GM12878 (cell line): ENCODE results near the gene TSSC4. TPM values are rescaled to one million over a fixed set of nuclear protein-coding genes. Genes with fewer than 3 reads are reported as not detected.

Source experiments
- BHLHE40 ChIP-seq, 2 experiments: fragments of 450-650 bp in 1 of 2; IDR thresholded peaks; 2 replicates each; pipeline ENCODE4 v1.6.1; 2011 to 2017; ENCODE audit warnings: low read depth in 2 of 2, borderline replicate concordance in 1 of 2, improper control_type of control experiment in 1 of 2, low read length in 1 of 2, mild to moderate bottlenecking in 1 of 2
- BRCA1 ChIP-seq: IDR thresholded peaks from 2 replicates; pipeline ENCODE4 v1.6.1; 2011; ENCODE audit warnings: low read depth, low read length, improper control_type of control experiment
- EED ChIP-seq: sonication (generic); IDR thresholded peaks from 2 replicates; pipeline ENCODE4 v1.6.1; 2016; ENCODE audit warnings: antibody characterized with exemption, low read depth
- ETV6 ChIP-seq, 2 experiments: fragments of 450-650 bp in 1 of 2; IDR thresholded peaks in 1 of 2; conservative IDR thresholded peaks in 1 of 2; 2 replicates each; pipeline ENCODE4 v1.6.1; 2014; ENCODE audit warnings: antibody characterized with exemption in 1 of 2, borderline replicate concordance in 1 of 2, low read depth in 1 of 2, mild to moderate bottlenecking in 1 of 2, moderate library complexity in 1 of 2
- FOXM1 ChIP-seq: IDR thresholded peaks from 2 replicates; pipeline ENCODE4 v1.6.1; 2012; ENCODE audit warnings: low read depth, mild to moderate bottlenecking, inconsistent platforms, low read length, moderate library complexity
- GATAD2B ChIP-seq: fragments of 450-650 bp; conservative IDR thresholded peaks from 2 replicates; pipeline ENCODE4 v1.6.1; 2017; ENCODE audit warnings: low read depth, mild to moderate bottlenecking, moderate library complexity
- HDAC2 ChIP-seq: fragments of 200-600 bp; sonication (generic); IDR thresholded peaks from 2 replicates; pipeline ENCODE4 v1.6.1; 2017
- NBN ChIP-seq: fragments of 450-650 bp; IDR thresholded peaks from 2 replicates; pipeline ENCODE4 v1.6.1; 2016
- NR2C1 ChIP-seq: fragments of 450-650 bp; IDR thresholded peaks from 2 replicates; pipeline ENCODE4 v1.6.1; 2017; ENCODE audit warnings: antibody characterized with exemption, mild to moderate bottlenecking, moderate library complexity
- RELA ChIP-seq: fragments of 450-650 bp; IDR thresholded peaks from 2 replicates; pipeline ENCODE4 v1.8.0; 2014; ENCODE audit warnings: borderline replicate concordance; ENCODE audit not compliant: partially characterized antibody
- SMAD5 ChIP-seq: IDR thresholded peaks from 2 replicates; pipeline ENCODE4 v1.6.1; 2016; ENCODE audit warnings: antibody characterized with exemption, low read depth
- SREBF2 ChIP-seq: IDR thresholded peaks from 2 replicates; pipeline ENCODE4 v1.6.1; 2012; ENCODE audit warnings: mild to moderate bottlenecking, low read length
- WRNIP1 ChIP-seq: IDR thresholded peaks from 2 replicates; pipeline ENCODE4 v1.6.1; 2011; ENCODE audit warnings: low read depth, low read length, improper control_type of control experiment, borderline replicate concordance
- YBX1 ChIP-seq: fragments of 450-650 bp; IDR thresholded peaks from 2 replicates; pipeline ENCODE4 v1.6.1; 2016; ENCODE audit warnings: antibody characterized with exemption
- ZNF274 ChIP-seq: IDR thresholded peaks from one replicate; pipeline ENCODE4 v1.8.0; 2011; ENCODE audit not compliant: insufficient read length, insufficient read depth
- polyA plus RNA-seq, 11 experiments: library from polyadenylated mRNA; depleted of rRNA in 4 of 11; unstranded in 6 of 11; stranded (reverse) in 5 of 11; fragments of >200 nt; fragmentation: Nextera tagmentation in 4 of 11; fragmentation: Illumina TruSeq in 1 of 11; extraction: Ambion mirVana in 4 of 11; extraction: Trizol in 1 of 11; gene quantifications; 1 replicate in 1 of 11; 2 replicates in 10 of 11; pipeline versions ENCODE4 v1.2.1 to v1.2.3, GENCODE V29; 2011 to 2016; ENCODE audit warnings: inconsistent platforms in 2 of 11, missing spikeins in 2 of 11, low read depth in 1 of 11
- total RNA-seq, 4 experiments: library from RNA; depleted of rRNA in 3 of 4; stranded (reverse); fragments of >200 nt in 3 of 4; fragmentation: Illumina TruSeq in 1 of 4; extraction: Trizol in 1 of 4; gene quantifications; 2 replicates each; pipeline versions ENCODE4 v1.2.1 to v1.2.3, GENCODE V29; 2013 to 2021
- TF ChIP-seq, protein P1 (sequence below): IDR thresholded peaks from 2 replicates; pipeline ENCODE4 v1.6.1; 2011; ENCODE audit warnings: low read depth, low read length, improper control_type of control experiment, borderline replicate concordance
- TF ChIP-seq, protein P2 (sequence below): fragments of 450-650 bp; formaldehyde crosslinking; IDR thresholded peaks from 2 replicates; pipeline ENCODE4 v1.4.0; 2020; ENCODE audit warnings: mild to moderate bottlenecking, moderate library complexity
- TF ChIP-seq, protein P3 (sequence below): IDR thresholded peaks from 2 replicates; pipeline ENCODE4 v1.6.1; 2012; ENCODE audit warnings: low read depth, low read length, improper control_type of control experiment
- TF ChIP-seq, protein P4 (sequence below): fragments of 450-650 bp; IDR thresholded peaks from 2 replicates; pipeline ENCODE4 v1.6.1; 2017; ENCODE audit warnings: low read depth, mild to moderate bottlenecking, moderate library complexity
- TF ChIP-seq, protein P5 (sequence below): IDR thresholded peaks from 2 replicates; pipeline ENCODE4 v1.6.1; 2012; ENCODE audit warnings: low read depth, low read length, improper control_type of control experiment
- TF ChIP-seq, protein P6 (sequence below): IDR thresholded peaks from 2 replicates; pipeline ENCODE4 v1.6.1; 2011; ENCODE audit warnings: borderline replicate concordance, low read depth, mild to moderate bottlenecking, moderate library complexity, mixed read lengths, low read length; ENCODE audit not compliant: insufficient read depth; ENCODE audit errors: extremely low read length

TSSC4 gene
- total and polyA plus RNA-seq, 10 of the 15 experiments (the other 5 are each of a cell fraction or from before 2014, with no cell fraction given) = 0.69 to 70.1 (median 25.7) TPM

DNA sequence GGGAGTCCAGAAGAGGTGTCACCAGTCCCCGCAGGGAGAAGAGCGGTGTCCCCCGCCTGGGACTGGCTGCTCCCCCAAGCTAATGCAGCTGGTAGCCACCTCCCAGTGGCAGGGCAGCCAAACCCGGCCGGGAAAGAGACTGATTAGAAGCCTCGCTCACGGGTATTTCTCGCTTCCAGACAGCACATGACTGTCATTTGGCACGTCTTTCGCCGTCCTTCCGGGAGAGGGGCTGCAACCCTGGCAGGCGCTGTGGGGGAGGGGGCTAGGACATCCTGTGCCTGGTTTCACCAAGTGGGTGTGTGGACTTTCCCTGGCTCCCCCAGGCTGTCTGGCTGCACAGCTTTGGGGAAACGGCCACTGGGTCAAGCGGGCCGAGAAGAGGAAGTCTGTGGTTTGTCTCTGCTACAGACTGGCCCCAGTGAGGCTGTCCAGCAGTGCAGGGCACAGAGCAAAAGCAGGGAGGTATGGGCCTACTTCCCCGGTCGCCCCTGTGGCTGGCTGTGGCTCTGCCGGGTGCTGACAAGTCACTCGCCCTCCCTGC, 19.7 kb upstream of the TSSC4 start (continued):
- TF ChIP-seq BHLHE40 (IDR thresholded peaks at IDR 0.05; ENCODE audit: borderline replicate concordance in 1 of 2, low read depth in 2 of 2, low read length in 1 of 2) (peak; percentile 71 to 82), BRCA1 (no peak), FOXM1 (no peak), EED (peak; percentile 55; the same call in 1 of the 2 replicates), ZNF274 (no peak), SMAD5 (no peak), WRNIP1 (no peak), NR2C1 (no peak), SREBF2 (no peak), YBX1 (no peak), HDAC2 (no peak), NBN (peak; percentile 47; the same call in 1 of the 2 replicates), ETV6 (conservative IDR thresholded peaks at IDR 0.05 in 1 of 2, IDR thresholded peaks at IDR 0.05 in 1 of 2; ENCODE audit: borderline replicate concordance in 1 of 2, low read depth in 1 of 2) (0 out of 4 replicates have a peak, but pooled peaks of 1 of the 2 experiments have one; percentile 27), RELA (peak; percentile 61), GATAD2B (peak; percentile 77)
- TF ChIP-seq, protein P1, sequence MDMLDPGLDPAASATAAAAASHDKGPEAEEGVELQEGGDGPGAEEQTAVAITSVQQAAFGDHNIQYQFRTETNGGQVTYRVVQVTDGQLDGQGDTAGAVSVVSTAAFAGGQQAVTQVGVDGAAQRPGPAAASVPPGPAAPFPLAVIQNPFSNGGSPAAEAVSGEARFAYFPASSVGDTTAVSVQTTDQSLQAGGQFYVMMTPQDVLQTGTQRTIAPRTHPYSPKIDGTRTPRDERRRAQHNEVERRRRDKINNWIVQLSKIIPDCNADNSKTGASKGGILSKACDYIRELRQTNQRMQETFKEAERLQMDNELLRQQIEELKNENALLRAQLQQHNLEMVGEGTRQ = no peak
- TF ChIP-seq, protein P2, sequence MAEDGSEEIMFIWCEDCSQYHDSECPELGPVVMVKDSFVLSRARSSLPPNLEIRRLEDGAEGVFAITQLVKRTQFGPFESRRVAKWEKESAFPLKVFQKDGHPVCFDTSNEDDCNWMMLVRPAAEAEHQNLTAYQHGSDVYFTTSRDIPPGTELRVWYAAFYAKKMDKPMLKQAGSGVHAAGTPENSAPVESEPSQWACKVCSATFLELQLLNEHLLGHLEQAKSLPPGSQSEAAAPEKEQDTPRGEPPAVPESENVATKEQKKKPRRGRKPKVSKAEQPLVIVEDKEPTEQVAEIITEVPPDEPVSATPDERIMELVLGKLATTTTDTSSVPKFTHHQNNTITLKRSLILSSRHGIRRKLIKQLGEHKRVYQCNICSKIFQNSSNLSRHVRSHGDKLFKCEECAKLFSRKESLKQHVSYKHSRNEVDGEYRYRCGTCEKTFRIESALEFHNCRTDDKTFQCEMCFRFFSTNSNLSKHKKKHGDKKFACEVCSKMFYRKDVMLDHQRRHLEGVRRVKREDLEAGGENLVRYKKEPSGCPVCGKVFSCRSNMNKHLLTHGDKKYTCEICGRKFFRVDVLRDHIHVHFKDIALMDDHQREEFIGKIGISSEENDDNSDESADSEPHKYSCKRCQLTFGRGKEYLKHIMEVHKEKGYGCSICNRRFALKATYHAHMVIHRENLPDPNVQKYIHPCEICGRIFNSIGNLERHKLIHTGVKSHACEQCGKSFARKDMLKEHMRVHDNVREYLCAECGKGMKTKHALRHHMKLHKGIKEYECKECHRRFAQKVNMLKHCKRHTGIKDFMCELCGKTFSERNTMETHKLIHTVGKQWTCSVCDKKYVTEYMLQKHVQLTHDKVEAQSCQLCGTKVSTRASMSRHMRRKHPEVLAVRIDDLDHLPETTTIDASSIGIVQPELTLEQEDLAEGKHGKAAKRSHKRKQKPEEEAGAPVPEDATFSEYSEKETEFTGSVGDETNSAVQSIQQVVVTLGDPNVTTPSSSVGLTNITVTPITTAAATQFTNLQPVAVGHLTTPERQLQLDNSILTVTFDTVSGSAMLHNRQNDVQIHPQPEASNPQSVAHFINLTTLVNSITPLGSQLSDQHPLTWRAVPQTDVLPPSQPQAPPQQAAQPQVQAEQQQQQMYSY = no peak
- TF ChIP-seq, protein P3, sequence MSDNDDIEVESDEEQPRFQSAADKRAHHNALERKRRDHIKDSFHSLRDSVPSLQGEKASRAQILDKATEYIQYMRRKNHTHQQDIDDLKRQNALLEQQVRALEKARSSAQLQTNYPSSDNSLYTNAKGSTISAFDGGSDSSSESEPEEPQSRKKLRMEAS = no peak
- TF ChIP-seq, protein P4, sequence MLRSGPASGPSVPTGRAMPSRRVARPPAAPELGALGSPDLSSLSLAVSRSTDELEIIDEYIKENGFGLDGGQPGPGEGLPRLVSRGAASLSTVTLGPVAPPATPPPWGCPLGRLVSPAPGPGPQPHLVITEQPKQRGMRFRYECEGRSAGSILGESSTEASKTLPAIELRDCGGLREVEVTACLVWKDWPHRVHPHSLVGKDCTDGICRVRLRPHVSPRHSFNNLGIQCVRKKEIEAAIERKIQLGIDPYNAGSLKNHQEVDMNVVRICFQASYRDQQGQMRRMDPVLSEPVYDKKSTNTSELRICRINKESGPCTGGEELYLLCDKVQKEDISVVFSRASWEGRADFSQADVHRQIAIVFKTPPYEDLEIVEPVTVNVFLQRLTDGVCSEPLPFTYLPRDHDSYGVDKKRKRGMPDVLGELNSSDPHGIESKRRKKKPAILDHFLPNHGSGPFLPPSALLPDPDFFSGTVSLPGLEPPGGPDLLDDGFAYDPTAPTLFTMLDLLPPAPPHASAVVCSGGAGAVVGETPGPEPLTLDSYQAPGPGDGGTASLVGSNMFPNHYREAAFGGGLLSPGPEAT = peak; percentile 54; the same call in 1 of the 2 replicates
- TF ChIP-seq, protein P5, sequence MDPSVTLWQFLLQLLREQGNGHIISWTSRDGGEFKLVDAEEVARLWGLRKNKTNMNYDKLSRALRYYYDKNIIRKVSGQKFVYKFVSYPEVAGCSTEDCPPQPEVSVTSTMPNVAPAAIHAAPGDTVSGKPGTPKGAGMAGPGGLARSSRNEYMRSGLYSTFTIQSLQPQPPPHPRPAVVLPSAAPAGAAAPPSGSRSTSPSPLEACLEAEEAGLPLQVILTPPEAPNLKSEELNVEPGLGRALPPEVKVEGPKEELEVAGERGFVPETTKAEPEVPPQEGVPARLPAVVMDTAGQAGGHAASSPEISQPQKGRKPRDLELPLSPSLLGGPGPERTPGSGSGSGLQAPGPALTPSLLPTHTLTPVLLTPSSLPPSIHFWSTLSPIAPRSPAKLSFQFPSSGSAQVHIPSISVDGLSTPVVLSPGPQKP = no peak
- TF ChIP-seq, protein P6, sequence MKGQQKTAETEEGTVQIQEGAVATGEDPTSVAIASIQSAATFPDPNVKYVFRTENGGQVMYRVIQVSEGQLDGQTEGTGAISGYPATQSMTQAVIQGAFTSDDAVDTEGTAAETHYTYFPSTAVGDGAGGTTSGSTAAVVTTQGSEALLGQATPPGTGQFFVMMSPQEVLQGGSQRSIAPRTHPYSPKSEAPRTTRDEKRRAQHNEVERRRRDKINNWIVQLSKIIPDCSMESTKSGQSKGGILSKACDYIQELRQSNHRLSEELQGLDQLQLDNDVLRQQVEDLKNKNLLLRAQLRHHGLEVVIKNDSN = no peak
